ENCODE measurements around the gene ESYT3.
"Not testable (repeated sequence)": the region's sequence is repeated elsewhere in the genome, so short reads cannot be mapped to it uniquely, and the experiment has no call there.

Gene ESYT3

GRCh38 chr3:138450704-138451424, 16.4 kb downstream of the ESYT3 start:
- no peak for TF ChIP-seq CTCF (IDR thresholded peaks at IDR 0.05; ENCODE audit: extremely low read depth, missing control alignments)

GRCh38 chr3:138451595-138452162, 17.3 kb downstream of the ESYT3 start:
- no peak for TF ChIP-seq CTCF (IDR thresholded peaks at IDR 0.05; ENCODE audit: extremely low read depth, missing control alignments)

More at GRCh38 chr3:138450704-138451424, 16.4 kb downstream of the ESYT3 start:
- no peak for DNase-seq (ENCODE audit: low spot score)

GRCh38 chr3:138452436-138452835, 18.0 kb downstream of the ESYT3 start:
- no peak for TF ChIP-seq CTCF (IDR thresholded peaks at IDR 0.05; ENCODE audit: extremely low read depth, missing control alignments)
- DNase-seq (ENCODE audit: low spot score): no peak

More at GRCh38 chr3:138451595-138452162, 17.3 kb downstream of the ESYT3 start:
- DNase-seq (ENCODE audit: low spot score): no peak

- not testable (repeated sequence) for DNase-seq (ENCODE audit: low spot score)
These were observed 19.5 kb downstream of the ESYT3 start for GRCh38 chr3:138453940-138454339.

- no peak for DNase-seq (ENCODE audit: low spot score)
- no peak for TF ChIP-seq CTCF (IDR thresholded peaks at IDR 0.05; ENCODE audit: extremely low read depth, missing control alignments)
These were observed 21.6 kb downstream of the ESYT3 start for GRCh38 chr3:138455801-138456716.

- no peak for TF ChIP-seq CTCF (IDR thresholded peaks at IDR 0.05; ENCODE audit: extremely low read depth, missing control alignments)
- no peak for DNase-seq (ENCODE audit: low spot score)
These were observed 22.8 kb downstream of the ESYT3 start for GRCh38 chr3:138456961-138457862.

Measured in GM20000 (cell line).